Measurements from ENCODE around the gene TMEM51.
"Not testable (repeated sequence)": the region's sequence is repeated elsewhere in the genome, so short reads cannot be mapped to it uniquely, and the experiment has no call there.

Gene TMEM51

DNA sequence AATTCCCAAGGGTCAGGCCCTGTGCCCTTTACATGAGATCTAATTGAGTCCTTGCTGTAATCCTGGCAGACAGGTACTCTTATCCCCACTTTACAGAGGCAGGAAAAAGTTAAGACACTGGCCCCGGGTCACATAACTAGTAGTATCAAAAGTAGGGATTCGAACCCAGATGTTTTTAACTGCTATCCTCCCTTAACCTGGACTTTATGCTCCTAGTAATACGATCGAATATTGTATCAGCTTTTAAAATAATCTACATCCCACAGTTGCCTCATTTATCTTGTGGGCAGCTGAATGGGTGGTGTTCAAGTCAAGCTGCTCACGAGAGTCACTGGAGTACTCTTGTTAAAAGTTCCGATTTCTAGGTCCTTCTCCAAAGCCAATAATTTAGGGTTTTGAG, 25.5 kb upstream of the TMEM51 start:
- no peak for DNase-seq (ENCODE audit: low spot score)

DNA sequence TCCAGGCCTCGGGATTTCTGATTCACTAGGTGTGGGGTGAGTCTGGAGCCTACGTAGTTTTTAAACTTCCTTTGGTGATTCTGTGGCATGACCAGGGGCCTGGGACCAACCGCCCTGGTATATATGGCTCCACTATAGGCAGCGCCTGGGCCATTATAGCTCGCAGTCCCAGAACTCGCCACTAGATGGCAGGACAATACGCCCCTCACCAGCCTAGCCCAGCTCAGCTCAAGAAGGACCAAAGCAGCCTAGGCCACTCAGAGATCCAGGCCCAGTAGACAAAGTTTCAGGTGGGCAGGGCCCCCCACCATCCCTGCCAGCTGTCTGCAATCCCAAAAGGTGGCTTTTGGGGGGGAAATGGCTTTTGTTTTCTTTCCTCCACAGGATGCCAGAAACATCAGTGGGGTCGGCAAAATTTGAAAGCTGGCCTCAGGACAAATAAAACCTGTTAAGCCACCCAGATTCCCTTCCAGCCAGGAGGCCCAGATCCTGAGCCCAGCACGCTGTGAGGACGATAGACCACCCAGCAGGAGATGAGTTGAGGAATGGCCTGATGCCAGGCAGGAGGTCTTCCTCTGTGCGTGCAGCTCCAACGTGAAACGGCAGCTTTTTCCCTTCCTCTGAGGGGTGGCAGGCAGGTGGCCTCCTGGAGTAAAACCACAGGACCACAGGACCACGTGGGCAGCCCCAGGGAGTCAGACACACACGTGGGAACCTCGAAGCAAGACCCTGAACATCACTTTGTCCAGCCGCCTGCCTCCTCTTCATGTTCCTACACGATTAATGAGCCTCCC, 24.8 kb upstream of the TMEM51 start:
- peak; percentile 92 for DNase-seq (ENCODE audit: low spot score)

DNA sequence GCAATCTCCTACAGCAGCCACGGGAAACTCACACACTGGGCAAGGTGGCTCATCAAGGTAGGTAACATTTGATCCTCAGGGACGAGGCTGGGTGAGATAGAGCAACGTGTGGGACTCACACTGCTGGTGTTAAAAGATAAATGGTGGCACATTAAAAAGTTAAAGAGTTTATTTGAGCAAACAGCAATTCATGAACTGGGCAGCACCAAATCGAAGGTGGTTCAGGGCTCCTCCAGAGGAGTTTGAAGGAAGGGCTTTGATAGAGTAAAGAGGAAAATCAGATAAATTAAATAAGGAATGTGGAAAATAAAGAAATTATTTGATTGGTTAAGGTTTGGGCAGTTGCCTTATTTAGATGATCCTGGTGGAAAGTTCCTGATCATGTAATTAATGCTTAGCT, 23.6 kb upstream of the TMEM51 start:
- no peak for DNase-seq (ENCODE audit: low spot score)

DNA sequence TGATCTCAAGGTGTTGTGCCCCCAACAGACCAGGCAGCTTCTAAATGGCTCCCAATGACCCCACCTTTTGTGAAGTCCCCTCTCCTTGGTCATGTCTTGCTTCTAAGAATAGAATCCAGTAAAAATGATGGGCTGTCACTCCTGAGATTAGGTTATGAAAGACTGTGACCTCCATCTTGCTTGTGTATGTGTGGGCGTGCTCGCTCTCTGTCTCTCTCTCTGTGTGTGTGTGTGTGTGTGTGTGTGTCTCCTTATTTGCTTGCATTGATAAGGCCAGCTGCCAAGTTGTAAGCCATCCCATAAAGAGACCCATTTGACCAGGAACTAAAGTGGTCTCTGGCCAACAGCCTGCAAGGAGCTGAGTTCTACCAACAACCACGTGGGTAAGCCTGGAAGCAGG, 22.9 kb upstream of the TMEM51 start:
- no peak for DNase-seq (ENCODE audit: low spot score)

DNA sequence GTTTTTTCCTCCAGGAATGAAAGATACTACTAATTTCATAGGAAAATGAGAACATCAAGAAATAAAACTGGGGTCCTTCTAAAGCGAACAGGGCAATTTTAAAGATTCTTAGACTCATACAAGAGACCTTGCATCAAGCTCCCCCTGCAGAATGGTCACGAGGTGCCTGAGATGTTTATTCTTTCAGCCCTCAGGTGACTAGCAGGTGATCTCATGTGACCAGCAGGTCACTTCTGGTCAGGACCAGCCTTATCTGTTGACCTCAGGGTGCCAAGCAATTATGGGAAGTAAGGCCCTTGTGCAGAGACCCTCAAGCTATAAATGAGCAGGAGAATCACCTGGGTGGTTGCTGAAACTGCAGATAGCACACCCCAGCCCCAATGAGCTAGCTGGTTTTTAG, 20.6 kb upstream of the TMEM51 start:
- DNase-seq (ENCODE audit: low spot score), result no peak

DNA sequence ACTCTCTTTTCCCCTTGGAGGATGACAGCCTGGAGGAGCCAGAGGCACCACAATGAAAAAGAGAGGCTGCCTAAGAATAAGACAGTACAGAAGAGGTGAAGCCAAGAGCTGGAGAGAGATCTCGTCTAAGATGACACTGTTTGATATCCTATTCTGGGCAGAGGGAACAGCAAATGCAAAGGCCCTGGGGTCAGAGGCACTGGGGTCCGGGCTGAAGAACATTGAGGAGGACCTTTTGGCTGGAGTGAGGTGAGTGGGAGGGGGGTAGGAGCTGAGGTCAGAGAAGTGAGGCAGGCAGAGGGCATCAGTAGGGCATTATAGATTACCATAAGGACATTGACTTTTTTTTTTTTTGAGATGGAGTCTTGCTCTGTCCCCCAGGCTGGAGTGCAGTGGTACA, 19.3 kb upstream of the TMEM51 start:
- DNase-seq (ENCODE audit: low spot score), result no peak

DNA sequence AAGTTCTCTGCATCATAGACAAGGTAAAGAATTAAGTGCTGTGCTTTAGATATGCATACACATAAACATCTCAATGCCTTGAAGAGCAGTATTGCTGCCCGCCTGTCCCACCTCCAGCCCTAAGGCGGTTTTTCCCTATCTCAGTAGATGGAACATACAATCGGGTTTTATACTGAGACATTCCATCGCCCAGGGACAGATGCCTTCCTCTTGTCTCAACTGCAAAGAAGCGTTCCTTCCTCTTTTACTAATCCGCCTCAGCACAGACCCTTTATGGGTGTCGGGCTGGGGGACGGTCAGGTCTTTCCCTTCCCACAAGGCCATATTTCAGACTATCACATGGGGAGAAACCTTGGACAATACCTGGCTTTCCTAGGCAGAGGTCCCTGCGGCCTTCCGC, 17.9 kb upstream of the TMEM51 start:
- not testable (repeated sequence) for DNase-seq (ENCODE audit: low spot score)

DNA sequence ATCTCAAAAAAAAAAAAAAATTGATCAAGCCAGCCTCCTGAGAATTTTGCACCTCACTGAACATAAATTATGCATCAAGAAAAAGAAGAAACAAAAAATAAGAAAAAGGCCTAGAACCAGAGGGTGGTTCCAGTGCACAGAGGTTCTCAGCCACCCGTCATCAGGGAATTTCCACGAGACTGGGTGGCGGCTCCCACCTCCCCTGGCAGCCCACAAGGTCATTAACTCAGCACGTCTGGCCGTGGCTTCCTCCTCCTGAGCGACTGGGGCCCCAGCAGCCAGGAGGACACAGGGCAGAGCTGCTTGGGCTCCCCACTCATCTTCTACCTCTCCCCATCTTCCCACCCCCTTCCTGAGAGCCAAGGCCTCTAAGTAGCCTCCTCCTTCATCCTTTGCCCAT, 15.7 kb upstream of the TMEM51 start:
- DNase-seq (ENCODE audit: low spot score), result no peak

DNA sequence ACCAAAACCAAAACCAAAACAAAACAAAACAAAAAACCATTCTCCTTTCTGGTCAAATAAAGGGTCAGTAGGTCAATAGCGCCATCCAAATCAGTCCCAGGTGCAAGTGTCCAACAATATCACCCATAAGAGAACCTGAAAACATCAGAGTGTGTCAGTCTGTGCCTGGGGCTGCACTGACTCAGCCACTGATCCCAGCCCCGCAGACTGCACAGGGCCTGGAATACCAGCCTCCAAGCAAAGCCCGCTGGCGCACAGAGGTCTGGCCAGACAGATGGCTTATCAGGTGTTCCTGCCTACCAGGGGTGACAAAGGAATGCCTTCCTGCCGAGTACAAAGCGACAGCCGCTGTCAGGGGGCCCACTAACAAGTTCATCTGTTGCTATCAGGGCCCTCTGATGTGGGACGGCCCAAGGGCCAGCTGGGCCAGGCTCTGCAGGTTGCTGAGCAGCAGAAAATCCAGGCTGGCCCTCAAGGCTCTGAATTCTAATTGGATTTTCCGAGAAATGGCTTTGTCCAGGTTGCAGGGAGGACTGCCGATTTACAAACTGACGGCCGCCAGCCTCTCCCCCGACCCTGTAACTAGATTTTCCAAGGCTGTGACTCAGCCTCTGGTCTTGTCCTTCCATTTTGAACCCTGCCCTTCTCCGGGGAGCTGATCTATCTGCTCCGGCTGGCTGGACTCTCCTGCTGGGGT, 13.7 kb upstream of the TMEM51 start:
- DNase-seq (ENCODE audit: low spot score), result peak; percentile 60

DNA sequence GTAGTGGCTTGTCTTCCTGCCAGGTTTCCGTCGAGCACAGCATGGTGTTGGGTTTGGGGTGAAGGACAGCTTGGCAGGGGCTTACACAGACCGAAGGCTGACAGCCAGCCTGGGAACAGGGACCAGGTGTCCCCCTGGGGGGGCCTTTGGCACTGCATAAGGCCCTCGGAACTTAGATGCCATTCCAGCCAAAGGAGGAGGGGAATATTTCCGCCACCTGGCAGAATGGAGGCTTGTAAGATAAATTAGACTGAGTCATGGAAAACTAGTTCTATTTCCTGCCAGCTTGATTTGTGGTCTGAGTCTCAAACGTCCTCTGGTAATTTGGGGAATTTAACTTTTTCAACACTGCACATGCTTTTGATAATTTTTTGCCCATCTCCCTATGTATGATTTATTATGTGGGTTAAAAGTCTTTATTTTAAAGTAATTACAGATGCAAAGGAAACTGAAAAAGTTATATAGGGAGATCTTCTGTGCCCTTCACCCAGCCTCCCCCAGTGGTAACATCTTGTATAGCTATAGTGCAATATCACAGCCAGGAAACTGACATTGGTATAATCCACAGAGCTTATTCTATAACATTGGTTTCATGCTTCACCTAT, 11.5 kb upstream of the TMEM51 start:
- DNase-seq (ENCODE audit: low spot score), result no peak

DNA sequence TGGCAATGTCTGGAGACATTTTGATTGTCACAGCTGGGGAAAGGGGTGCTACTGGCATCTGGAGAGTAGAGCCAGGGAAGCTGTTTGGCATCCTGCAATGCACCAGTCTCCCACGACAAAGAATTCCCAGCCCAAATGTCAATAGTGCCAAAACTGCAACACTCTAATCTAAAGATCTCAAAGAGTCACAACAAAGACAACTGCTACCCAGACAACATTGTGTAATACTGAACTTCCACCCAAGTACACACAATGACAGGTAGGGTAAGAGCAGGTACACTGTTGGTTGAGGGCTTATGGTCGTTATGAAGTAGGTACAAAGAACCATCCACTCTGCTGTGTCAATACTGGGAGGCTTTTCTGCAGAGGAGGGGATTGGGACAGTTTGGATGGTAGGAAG, 8.2 kb upstream of the TMEM51 start:
- no peak for DNase-seq (ENCODE audit: low spot score)

DNA sequence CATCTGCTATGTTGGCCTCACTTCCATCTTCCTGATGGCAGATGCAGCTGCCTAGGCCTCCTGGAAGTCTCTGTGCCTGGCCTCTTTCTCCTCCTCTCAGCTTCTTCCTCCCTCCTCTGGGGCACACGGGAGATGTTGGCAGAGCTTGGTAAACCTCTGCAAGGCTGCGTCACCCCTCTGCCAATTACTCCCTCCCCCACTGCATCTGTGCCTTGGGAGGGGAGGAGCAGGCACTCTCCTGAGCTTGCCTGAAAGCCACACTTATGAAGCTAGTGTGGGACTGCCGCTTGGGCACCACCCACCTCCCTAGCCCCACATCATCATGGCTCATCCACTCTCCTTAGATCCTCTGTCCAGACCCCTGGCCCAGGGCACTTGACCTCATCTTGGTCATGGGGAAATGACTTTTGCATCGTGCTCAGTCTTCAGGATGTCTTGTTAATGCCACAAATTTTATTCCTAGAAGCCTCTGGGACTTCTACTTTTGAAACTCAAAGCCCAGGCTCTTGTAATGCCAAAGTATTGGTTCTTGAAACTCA, 7.3 kb upstream of the TMEM51 start:
- no peak for DNase-seq (ENCODE audit: low spot score)

DNA sequence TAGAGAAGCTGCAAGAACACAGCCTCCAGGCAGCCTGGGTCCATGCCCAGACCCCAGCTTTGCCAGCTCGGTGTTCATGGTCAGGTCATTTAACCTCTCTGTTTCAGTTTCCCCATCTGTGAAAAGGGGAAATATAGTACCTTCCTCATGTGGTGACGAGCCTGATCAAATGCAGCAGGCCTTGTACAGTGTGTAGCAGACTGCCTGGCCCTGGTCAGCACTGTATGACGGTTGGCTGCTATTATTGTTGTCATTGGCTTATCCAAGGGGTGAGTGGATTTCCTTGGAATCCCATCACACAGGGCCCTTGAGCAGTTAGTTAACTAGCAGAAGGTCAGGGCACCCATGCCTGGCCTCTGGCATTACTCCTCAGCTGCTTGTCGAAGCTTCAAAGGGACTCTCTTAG, 6.6 kb upstream of the TMEM51 start:
- no peak for DNase-seq (ENCODE audit: low spot score)

DNA sequence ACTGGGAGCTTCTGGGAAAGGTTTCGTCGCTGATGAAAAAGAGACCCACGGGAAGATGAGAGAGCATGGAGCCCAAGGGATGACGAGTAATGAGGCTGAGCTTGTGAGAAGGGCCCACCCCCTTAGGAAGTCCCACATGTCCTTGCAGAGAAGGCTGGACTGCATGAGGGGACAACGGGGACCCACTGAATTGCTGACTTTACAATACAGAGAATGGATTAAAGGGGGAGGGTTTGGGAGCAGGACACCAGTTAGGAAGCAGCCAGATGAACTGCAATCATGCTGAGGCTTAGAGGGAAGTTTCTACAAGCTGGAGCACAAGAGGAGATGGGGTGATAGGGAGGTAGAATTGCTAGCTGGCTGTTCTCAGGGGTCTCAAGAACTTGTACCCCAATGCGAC, 5.5 kb upstream of the TMEM51 start:
- DNase-seq (ENCODE audit: low spot score), result no peak

DNA sequence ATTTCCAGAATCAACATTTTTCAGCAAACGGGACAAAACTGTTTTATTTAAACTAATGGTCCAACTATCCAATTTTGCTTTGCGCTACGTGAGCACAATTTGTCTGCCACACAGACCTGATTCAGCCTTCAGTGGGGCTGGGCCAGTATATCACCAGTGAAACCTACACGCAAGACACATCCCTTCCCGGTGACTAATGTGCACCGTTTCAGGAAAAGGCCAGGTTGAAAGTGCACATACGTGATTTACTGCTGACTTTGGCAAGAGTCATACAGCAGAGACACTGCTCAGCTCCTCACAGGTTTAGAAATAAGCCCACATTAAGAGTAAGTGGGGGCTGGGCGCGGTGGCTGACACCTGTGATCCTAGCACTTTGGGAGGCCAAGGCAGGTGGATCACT, 5.1 kb upstream of the TMEM51 start:
- DNase-seq (ENCODE audit: low spot score), result no peak

DNA sequence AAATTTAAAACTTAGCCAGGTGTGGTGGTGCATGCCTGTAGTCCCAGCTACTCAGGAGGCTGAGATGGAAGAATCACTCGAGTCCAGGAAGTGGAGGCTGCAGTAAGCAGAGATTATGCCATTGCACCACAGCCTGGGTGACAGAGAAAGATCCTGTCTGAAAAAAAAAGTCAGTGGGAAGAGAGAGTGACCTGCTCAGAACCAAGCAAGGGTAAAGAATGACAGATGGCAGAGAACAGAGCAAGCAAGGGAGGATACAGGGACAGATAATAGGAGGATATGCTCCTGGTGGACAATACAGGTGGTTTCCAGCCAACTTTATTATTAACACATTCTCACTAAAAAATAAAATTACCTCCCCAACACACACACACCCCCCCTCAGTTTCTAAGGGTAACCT, 4.6 kb upstream of the TMEM51 start:
- DNase-seq (ENCODE audit: low spot score), result no peak

DNA sequence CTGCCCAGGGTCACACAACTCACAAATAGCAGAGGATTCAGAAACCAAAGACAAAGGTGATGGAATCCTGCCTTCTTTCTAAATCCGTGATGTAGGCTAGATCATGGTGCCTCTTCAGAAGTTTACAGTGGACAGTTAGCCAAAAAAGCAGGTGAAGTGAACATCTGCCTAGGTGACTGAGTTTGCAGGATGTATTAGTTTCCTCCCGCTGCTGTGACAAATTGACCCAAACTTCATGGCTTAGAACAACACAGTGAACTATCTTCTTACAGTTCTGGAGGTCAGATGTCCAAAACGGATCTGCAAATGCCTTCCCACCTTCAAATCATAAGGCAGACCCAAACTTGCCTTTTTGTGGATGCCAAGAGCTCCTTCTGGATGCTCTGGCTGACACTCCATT, 3.2 kb upstream of the TMEM51 start:
- DNase-seq (ENCODE audit: low spot score), result no peak

DNA sequence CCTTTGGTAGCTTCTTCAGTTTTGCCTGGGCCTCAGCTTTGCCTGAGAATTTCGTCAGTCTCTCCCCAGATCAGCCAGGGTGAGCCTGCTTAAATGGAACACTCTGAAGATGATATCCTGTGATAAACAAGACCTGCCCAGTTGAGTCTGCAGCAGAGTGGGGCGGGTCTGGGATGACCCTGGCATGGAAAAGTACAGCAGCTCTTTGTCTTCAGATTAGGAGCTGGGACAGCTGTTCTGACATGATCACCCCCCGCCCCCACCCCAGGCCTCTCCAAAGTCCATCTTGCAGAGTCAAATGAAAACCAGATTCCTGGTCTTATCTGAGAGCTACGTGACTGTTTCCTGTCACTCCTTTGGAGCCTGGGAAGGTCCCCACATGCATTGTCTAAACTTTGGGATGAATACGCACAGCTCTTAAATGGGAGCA, 2.2 kb upstream of the TMEM51 start:
- DNase-seq (ENCODE audit: low spot score), result no peak

DNA sequence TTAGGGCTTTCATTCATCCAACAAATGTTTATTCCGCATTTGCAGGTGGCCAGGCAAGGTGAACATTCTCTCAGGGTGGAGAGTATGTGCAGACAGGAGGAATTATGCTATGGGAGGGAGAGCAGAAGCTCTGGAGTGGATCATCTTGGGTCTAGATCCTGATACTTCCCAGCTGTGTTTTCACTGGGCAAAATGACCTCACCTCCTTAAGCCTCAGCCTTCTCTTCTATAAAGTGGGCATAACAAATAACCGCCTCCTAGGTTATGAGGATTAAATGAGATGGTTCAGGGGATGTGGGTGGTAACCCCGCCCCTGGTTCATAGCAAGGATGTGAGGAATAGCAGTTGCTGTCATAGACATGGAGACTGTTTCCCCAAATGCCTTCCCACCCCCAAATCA, 1.7 kb upstream of the TMEM51 start:
- DNase-seq (ENCODE audit: low spot score), result no peak

DNA sequence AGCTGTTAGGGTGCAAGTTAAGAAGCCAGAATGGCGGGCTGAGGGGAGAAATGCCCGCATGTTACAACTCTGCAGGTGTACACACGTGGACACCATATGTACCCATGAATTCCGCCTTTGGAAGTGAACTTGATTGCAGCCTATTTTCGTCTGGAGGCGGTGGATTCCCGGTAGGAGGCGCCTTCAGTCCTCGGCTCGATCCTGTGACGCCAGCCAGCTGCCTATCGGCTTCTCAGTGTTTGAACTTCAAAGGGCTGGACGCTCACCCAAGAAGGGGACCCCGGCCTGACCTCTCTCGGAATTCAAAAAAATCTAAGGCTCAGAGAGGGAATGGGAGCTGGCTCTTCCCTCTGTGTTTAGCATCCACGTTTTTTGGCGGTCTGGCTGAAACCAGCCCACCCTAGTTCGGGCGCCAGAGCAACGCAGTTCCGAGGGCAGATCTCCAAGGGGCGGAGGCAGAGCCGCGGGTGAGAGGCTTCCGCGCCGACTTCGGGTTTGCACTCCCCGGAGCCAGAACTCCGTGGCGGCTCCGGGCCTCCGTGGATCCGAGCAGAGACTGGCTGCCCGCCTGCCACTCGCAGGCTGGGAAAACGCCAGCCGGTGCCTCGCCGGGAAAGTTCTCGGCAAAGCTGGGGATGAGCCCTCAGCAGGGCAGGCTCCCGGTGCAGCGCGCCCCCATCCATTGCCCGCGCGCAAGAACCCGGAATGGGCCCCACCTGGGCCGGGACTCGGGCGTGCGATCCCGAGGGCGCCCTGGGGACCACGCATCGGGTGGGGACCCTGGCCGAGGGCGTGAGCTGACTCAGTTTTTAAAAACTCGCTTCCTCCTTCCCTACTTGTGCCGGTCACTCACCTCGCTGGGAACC, 996 bp upstream of the TMEM51 start:
- peak; percentile 84 for DNase-seq (ENCODE audit: low spot score)

DNA sequence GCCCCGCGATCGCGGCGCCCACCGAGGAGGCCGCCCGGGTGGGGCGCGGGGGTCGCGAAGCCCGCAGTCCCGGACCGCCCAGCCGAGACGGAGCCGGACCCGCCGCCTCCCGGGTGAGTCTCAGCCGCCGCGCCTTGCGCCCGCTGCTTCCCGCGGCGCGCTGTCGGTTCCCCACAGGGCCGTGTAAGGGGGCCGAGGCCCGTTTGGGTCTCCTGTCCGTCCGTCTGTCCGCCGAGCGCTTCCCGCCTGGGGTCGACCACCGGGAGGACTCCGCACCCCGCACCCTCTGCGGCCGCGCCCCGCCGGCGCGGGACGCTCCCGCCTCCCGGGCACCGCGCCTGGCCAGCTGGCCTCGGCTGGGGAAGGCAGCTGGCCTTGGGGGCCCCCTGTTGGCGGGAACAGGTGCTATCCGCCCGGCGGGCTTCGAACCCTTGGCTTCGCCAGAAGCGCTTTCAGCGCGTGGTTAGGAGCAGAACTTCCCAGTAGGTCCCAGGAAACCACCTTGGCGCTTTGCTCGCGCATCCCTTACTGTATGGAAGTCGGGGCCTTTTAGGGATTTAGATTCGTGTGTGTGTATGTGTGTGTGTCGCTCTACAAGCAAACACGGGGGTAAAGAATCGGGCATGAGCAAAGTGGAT, 414 bp downstream of the TMEM51 start:
- DNase-seq (ENCODE audit: low spot score), result peak; percentile 81
